Activated naive CD8-positive, alpha-beta T cell treated with anti-CD3 and anti-CD28 coated beads, Interleukin-2, amount 50 U/mL, for 24 hours (primary cell): ENCODE data around the gene TMEM139.
"Not testable (repeated sequence)": the region's sequence is repeated elsewhere in the genome, so short reads cannot be mapped to it uniquely, and the experiment has no call there.

Experiments
- ATAC-seq: fragments of 150-1000 bp; cut with Tn5 transposase; one replicate; pipeline ENCODE4 v1.10.0; 2021
- DNase-seq: peaks from one replicate; pipeline ENCODE4 v3.0.0; 2021
- H3K27ac Mint-ChIP-seq: one replicate; pipeline ENCODE4 v1.8.0; 2021; ENCODE audit warnings: mild to moderate bottlenecking, mixed read lengths
- H3K27me3 Mint-ChIP-seq: one replicate; pipeline ENCODE4 v1.8.0; 2021; ENCODE audit warnings: mixed read lengths
- H3K36me3 Mint-ChIP-seq: one replicate; pipeline ENCODE4 v1.8.0; 2021; ENCODE audit warnings: low read depth, mixed read lengths
- H3K4me1 Mint-ChIP-seq: one replicate; pipeline ENCODE4 v1.8.0; 2021; ENCODE audit warnings: mixed read lengths
- H3K4me3 Mint-ChIP-seq: one replicate; pipeline ENCODE4 v1.8.0; 2021; ENCODE audit warnings: mild to moderate bottlenecking, moderate library complexity, mixed read lengths
- H3K9me3 Mint-ChIP-seq: one replicate; pipeline ENCODE4 v1.8.0; 2021; ENCODE audit warnings: mixed read lengths

The TMEM139 gene

DNA sequence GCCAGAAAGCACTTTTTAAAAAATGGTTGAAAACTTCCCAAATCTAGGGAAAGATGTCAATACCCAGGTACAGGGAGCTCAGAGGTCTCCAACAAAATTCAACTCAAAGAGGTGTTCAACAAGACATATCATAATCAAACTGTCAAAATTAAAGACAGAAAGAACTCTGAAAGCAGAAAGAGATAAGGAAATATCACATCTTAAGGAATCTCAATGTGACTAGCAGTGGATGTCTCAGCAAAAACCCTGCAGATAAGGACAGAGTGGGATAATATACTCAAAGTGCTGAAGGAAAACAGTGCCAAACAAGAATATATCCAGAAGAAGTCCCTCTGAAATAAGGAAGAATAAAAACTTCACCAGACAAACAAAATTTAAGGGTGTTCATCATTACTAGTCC, 34.6 kb upstream of the TMEM139 start:
- Mint-ChIP-seq H3K4me1 (peaks cover 67% of the 10 kb centered on the region), H3K4me3 (no peak overlapping the region), H3K27ac (peak overlapping the region; percentile 24), H3K9me3 (peaks cover 27% of the 10 kb centered on the region), H3K36me3 (peaks cover 7% of the 10 kb centered on the region), H3K27me3 (no peaks in the 10 kb centered on the region)
- ATAC-seq (no peak), DNase-seq (no peak)

DNA sequence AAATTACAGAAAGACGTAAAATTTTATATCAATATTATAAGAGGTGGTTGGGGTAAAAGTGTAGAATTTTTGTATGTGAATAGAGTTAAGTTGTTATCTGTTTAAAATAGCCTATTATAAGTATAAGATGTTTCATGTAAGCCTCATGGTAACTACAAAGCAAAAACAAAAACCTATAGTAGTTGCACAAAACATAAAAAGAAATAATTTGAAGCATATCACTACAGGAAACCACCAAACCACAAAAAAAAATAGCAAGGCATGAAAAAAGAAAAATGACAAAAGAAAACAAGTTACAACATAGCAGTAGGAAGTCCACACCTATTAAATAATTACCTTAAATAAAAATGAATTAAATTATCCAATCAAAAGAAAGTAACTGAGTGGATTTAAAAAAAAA, 33.9 kb upstream of the TMEM139 start:
- Mint-ChIP-seq H3K27ac (peak overlapping the region; percentile 4), H3K9me3 (peaks cover 27% of the 10 kb centered on the region), H3K4me3 (no peak overlapping the region), H3K36me3 (peaks cover 7% of the 10 kb centered on the region), H3K4me1 (peaks cover 65% of the 10 kb centered on the region), H3K27me3 (no peaks in the 10 kb centered on the region)
- DNase-seq (no peak), ATAC-seq (no peak)

DNA sequence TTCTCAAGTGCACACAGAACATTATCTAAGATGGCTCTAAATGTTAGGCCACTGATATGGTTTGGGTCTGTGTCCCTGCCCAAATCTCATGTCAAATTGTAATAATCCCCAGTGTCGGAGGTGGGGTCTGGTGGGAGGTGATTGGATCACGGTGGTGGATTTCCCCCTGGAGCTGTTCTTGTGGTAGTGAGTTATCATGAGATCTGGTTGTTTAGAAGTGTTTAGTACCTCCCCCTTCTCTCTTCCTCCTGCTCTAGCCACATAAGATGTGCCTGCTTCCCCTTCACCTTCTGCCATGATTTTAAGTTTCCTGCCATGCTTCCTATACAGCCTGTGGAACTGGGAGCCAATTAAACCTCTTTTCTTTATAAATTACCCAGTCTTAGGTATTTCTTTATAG, 32.8 kb upstream of the TMEM139 start:
- no peak for ATAC-seq
- peaks cover 7% of the 10 kb centered on the region for H3K36me3 Mint-ChIP-seq
- peaks cover 27% of the 10 kb centered on the region for H3K9me3 Mint-ChIP-seq
- no peak for DNase-seq
- no peak overlapping the region for H3K27ac Mint-ChIP-seq
- no peak overlapping the region for H3K4me3 Mint-ChIP-seq
- no peaks in the 10 kb centered on the region for H3K27me3 Mint-ChIP-seq
- H3K4me1 Mint-ChIP-seq: peaks cover 63% of the 10 kb centered on the region

DNA sequence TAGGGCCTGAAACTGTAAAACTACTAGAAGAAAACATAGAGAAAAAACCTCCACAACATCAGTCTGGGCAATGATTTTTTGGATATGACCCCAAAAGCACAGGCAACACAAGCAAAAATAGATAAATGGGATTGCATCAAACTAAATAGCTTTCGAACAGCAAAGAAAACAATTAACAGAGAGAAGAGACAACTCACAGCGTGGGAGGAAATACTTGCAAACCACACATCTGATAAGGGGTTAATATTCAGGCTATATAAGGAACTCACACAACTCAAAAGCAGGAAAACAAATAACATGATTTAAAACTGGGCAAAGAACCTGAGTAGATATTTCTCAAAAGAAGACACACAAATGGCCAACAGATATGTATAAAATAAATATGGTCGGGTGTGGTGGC, 29.2 kb upstream of the TMEM139 start:
- ATAC-seq: no peak
- DNase-seq: no peak
- Mint-ChIP-seq H3K27ac (peak overlapping the region; percentile 7), H3K36me3 (peaks cover 5% of the 10 kb centered on the region), H3K4me3 (no peak overlapping the region), H3K27me3 (no peaks in the 10 kb centered on the region), H3K4me1 (peaks cover 61% of the 10 kb centered on the region), H3K9me3 (peaks cover 20% of the 10 kb centered on the region)

DNA sequence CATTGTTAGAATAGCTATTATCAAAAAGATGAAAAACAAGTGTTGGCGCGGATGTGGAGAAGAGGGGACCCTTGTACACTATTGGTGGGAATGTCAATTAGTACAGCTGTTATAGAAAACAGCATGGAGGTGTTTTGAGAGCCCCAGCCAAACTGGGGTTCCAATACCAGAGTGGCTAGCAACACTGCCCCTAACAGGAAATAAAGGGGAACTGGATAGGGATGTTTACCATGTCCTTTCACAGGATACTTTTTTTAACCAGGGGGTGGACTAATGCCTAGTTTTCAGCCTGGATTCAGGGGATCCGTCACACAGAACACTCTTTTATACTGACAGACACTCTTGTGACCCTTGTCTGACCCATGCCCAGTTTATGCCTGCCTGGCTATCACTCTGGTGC, 28.4 kb upstream of the TMEM139 start:
- Mint-ChIP-seq H3K4me1 (peaks cover 53% of the 10 kb centered on the region), H3K9me3 (peaks cover 20% of the 10 kb centered on the region), H3K27ac (peak overlapping the region; percentile 2), H3K27me3 (no peaks in the 10 kb centered on the region), H3K36me3 (peaks cover 5% of the 10 kb centered on the region), H3K4me3 (no peak overlapping the region)
- peak; percentile 33 for ATAC-seq
- DNase-seq: no peak

DNA sequence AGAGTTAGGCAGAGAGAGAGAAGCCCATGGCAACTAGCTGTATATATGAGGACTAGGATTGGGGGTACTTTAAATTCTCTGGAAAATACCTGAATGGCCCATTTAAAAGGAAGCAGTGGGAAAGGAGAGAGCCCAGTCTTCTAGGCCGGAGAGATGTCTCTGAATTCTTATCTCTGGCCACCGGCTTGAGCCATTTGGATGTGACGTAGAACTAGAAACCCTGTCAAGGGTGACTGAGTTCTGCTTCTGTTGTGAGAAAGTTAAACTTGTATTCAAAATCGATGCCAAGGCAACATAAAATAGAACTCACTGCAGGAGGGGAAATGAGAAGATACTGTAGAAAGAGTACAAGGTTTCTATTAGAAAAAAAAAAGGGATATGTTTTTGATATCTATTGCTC, 27.8 kb upstream of the TMEM139 start:
- DNase-seq: no peak
- Mint-ChIP-seq H3K27ac (no peak overlapping the region), H3K9me3 (peaks cover 20% of the 10 kb centered on the region), H3K4me1 (peaks cover 50% of the 10 kb centered on the region), H3K27me3 (no peaks in the 10 kb centered on the region), H3K36me3 (peaks cover 5% of the 10 kb centered on the region), H3K4me3 (no peak overlapping the region)
- ATAC-seq: no peak

DNA sequence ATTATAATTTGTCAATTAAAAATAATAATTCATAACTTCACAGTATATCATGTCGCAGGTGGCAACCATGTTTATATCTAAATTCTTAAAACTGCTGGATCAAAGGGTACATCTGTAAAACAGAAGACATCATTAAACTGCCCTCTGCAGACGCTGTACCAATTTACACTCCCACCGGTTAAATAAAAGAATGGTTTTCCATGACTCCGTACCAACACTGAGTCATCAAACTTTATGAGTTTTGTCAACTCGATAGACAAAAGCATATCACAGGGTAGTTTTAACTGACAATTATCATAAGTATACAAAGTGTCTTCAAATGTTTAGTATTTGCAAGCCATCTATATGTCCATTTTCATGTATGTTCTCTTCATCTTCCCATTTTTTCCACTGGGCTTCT, 27.3 kb upstream of the TMEM139 start:
- Mint-ChIP-seq H3K9me3 (peaks cover 17% of the 10 kb centered on the region), H3K4me1 (peaks cover 49% of the 10 kb centered on the region), H3K36me3 (peaks cover 3% of the 10 kb centered on the region), H3K27me3 (no peaks in the 10 kb centered on the region), H3K27ac (no peak overlapping the region), H3K4me3 (no peak overlapping the region)
- ATAC-seq (no peak), DNase-seq (no peak)

DNA sequence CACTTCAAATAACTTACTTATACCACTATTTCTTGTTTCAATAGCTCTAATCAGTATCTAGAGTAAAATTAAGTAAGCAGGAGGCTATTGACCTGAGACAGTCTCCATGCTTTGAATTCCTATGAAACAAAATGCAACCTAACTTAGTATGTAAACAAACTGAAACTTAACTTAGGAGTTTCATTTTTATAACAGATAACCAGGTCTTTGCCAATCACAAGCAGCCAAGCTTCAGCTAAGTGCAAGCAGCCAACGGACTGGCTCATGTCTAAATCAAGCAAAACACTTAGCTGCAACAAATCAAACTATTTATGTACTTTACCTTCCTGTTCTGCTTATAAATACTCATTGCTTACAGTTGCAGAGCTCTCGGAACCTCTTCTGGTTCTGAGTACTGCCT, 25.9 kb upstream of the TMEM139 start:
- Mint-ChIP-seq H3K36me3 (no peaks in the 10 kb centered on the region), H3K4me1 (peaks cover 51% of the 10 kb centered on the region), H3K27me3 (no peaks in the 10 kb centered on the region), H3K9me3 (peaks cover 7% of the 10 kb centered on the region), H3K27ac (no peak overlapping the region), H3K4me3 (peak overlapping the region; percentile 61)
- no peak for DNase-seq
- ATAC-seq: no peak

DNA sequence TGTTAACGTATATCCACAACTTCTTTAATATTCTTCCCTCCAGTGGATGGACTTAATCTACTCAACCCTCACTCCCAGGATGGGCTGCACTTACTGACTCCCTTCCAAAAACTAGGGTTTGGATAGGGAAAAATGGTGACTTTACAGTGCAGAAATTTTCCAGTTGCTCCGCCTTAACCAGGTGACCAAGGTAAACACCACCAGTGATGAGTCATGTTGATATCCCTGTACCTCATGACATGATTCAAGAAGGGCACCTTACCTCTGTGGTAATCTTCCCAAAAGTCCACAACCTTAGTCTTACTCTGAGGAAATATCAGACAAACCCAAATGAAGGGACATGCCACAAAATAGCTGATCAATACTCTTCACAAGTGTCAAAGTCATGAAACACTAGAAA, 25.0 kb upstream of the TMEM139 start:
- Mint-ChIP-seq H3K27me3 (no peaks in the 10 kb centered on the region), H3K36me3 (peaks cover 4% of the 10 kb centered on the region), H3K4me1 (peaks cover 59% of the 10 kb centered on the region), H3K27ac (no peak overlapping the region), H3K4me3 (no peak overlapping the region), H3K9me3 (no peaks in the 10 kb centered on the region)
- ATAC-seq: no peak
- no peak for DNase-seq

DNA sequence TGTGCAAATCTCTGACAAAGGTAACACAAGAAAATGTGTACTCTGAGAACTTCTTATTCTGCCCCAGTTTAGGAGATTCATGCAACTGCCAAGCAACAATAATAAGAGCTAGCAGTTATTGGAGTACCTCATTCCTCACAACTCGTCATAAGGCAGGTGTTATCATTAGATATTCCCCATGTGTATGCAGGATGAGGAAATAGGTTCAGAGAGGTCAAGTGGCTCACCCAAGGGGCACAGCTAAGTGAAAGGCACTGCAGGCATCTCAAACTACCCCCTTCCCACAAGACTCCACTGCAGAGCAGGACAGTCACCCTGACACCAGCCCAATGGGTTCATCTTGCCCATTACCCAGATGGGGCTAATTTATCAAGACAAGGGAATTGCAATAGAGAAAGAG, 22.9 kb upstream of the TMEM139 start:
- peaks cover 57% of the 10 kb centered on the region for H3K4me1 Mint-ChIP-seq
- ATAC-seq (no peak), DNase-seq (no peak)
- H3K27ac Mint-ChIP-seq: peak overlapping the region; percentile 78
- no peaks in the 10 kb centered on the region for H3K9me3 Mint-ChIP-seq
- H3K36me3 Mint-ChIP-seq: peaks cover 16% of the 10 kb centered on the region
- H3K27me3 Mint-ChIP-seq: no peaks in the 10 kb centered on the region
- peak overlapping the region; percentile 54 for H3K4me3 Mint-ChIP-seq

DNA sequence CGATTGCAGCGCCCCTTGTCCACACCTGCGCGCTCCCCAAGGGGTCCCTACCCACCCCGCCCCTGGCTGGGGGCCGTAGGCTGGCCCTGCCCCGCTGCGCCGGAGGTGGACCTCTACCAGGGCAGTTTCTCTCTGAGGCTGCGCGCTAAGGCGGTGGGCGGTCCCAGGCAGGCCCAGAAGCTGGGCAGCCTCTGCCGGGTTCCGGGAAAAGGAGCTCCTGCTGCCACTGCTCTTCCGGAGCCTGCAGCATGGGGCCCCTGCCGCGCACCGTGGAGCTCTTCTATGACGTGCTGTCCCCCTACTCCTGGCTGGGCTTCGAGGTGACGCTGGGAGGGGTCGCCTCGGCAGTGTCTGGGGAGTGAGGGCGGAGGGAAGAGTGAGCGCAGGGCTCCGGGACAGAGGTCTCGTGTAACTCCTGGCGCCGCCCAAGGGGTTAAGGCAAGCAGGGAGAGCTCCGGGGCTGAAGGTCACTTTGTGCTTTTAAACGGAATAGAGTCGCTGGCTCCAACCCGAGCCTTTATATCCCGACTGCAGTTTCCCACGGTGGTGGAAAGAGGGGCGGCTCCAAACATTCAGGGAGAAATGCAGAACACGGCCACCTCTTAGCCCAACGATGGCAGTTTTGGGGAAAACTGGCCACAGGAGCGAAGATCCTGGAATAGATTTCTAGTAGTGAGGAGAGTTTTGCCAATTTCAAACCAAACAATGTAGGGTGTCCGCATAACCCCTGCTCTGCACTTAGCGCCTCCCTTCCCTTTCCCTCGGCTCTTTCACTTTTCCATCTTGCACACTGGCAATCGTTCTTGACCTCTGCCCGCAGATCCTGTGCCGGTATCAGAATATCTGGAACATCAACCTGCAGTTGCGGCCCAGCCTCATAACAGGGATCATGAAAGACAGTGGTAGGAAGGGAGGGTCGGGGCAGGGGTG, 21.2 kb upstream of the TMEM139 start, which contains the start of gene GSTK1:
GSTK1 (plus strand) TSS at position 176 of the 930 bp plus-strand sequence; CDS start at position 249, 73 bp downstream.
- DNase-seq (peak; percentile 84), ATAC-seq (peak; percentile 99)
- Mint-ChIP-seq H3K9me3 (no peaks in the 10 kb centered on the region), H3K36me3 (peaks cover 26% of the 10 kb centered on the region), H3K27me3 (no peaks in the 10 kb centered on the region), H3K27ac (peak within 1 kb of the TSS; percentile 96), H3K4me1 (peaks cover 52% of the 10 kb centered on the region), H3K4me3 (peak within 1 kb of the TSS; percentile 94)

DNA sequence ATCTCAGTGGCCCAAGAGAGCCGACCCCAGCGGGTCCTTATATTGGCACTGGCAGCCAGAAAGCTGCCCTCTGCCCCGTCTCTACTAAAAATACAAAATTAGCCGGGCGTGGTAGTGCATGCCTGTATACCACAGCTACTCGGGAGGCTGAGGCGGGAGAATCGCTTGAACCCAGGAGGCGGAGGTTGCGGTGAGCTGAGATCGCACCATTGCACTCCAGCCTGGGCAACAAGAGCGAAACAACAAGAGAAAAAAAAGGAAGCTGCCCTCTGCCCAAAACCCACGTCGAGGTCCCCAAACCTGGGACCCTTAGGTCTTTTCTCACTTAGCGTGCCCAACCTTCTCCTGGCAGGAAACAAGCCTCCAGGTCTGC, 20.6 kb upstream of the TMEM139 start:
- H3K4me3 Mint-ChIP-seq: peak overlapping the region; percentile 94
- H3K36me3 Mint-ChIP-seq: peaks cover 31% of the 10 kb centered on the region
- ATAC-seq, H3K27me3 Mint-ChIP-seq, H3K9me3 Mint-ChIP-seq, DNase-seq: not testable (repeated sequence)
- H3K27ac Mint-ChIP-seq: peak overlapping the region; percentile 96
- H3K4me1 Mint-ChIP-seq: peaks cover 46% of the 10 kb centered on the region

DNA sequence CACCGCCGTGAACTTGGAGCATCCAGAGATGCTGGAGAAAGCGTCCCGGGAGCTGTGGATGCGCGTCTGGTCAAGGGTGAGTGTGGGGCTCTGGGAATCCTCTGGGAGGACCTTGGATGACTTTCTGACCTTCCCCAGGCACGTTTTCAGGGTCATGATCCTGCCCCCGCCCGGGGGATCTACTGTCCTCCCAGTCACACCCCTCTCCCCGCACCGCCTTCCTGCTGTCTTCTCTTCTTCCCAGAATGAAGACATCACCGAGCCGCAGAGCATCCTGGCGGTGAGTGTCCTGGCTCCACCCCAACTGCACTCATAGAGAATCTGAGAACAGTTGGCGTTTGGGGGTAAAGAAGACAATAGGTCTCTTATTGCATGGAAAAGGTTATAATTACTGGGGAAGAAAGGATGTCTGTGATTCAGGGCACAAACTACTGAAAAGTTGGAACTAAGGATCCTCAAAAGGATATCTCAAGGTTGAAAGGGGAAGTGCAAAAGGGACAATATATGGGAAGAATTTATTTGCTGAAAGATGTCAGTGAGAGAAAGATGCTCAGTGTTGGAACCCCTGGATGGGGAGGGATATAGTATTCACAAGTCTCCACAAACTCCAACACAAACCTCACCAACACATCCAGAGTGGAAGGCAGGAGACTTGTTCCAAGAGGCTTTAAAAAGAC, 19.6 kb upstream of the TMEM139 start:
- Mint-ChIP-seq H3K27me3 (no peaks in the 10 kb centered on the region), H3K36me3 (peaks cover 38% of the 10 kb centered on the region), H3K27ac (peak overlapping the region; percentile 96), H3K4me3 (peak overlapping the region; percentile 94), H3K9me3 (no peaks in the 10 kb centered on the region), H3K4me1 (peaks cover 37% of the 10 kb centered on the region)
- no peak for DNase-seq
- no peak for ATAC-seq

DNA sequence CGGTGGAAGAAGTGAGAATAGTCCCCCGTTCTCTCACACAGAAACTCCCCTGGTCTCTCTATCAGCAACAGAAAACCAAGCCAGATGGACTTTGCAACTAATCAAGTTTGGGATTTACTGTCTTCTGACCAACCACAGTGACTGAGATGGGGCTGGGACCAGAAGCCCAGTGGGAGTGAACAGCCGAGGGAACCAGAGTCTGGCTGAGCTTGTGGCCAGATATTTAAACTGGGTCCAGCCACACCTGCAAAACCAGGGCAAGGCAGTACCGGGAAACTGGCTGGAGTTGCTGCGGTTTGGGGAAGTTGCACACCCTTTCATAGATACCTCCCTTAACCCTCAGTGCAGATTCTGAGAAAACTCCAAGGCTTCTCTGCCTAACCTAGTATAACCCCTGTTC, 15.5 kb upstream of the TMEM139 start:
- Mint-ChIP-seq H3K27ac (no peak overlapping the region), H3K36me3 (peaks cover 38% of the 10 kb centered on the region), H3K9me3 (no peaks in the 10 kb centered on the region), H3K4me3 (no peak overlapping the region), H3K4me1 (peaks cover 34% of the 10 kb centered on the region), H3K27me3 (no peaks in the 10 kb centered on the region)
- DNase-seq (no peak), ATAC-seq (no peak)

DNA sequence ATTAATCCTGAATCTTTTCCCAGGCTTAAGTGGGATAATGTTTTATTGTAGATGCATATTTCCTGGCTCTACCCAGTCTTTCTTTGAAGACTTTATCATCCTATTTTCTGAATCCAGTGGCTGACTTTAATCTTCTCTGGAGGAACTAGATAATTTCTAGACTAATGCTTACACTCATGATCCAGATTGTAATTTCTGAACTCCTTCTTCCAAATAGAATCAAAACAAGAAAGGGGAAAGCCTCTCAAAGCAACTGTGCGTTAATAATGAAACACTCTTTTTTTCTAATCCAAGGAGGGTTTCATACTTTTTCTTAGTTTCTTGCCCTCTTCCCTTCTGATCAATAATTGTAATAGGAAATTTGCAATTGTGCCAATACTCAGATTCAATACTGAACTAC, 13.5 kb upstream of the TMEM139 start:
- no peaks in the 10 kb centered on the region for H3K27me3 Mint-ChIP-seq
- no peak for DNase-seq
- H3K36me3 Mint-ChIP-seq: peaks cover 23% of the 10 kb centered on the region
- no peak for ATAC-seq
- H3K4me3 Mint-ChIP-seq: no peak overlapping the region
- no peaks in the 10 kb centered on the region for H3K9me3 Mint-ChIP-seq
- H3K27ac Mint-ChIP-seq: no peak overlapping the region
- H3K4me1 Mint-ChIP-seq: peaks cover 15% of the 10 kb centered on the region
